HG03457 (cell line): ENCODE results near the gene DOK5.
"Not testable (repeated sequence)": the region's sequence is repeated elsewhere in the genome, so short reads cannot be mapped to it uniquely, and the experiment has no call there.

Experiments used
- ATAC-seq: cut with Tn5 transposase; IDR thresholded peaks from one replicate; pipeline ENCODE4 v1.9.1; 2021; ENCODE audit warnings: moderate number of reproducible peaks; ENCODE audit not compliant: unreplicated experiment

The DOK5 gene

GRCh38 chr20:54469952-54470351 lies 5.4 kb upstream of the DOK5 start:
- no peak for ATAC-seq

- ATAC-seq: no peak
These were observed 4.7 kb upstream of the DOK5 start for GRCh38 chr20:54470697-54471096.

- no peak for ATAC-seq
These were observed 2.8 kb upstream of the DOK5 start for GRCh38 chr20:54472607-54473006.

- ATAC-seq: no peak
These were observed 2.1 kb upstream of the DOK5 start for GRCh38 chr20:54473340-54473739.

- ATAC-seq: no peak
These were observed 1.3 kb upstream of the DOK5 start for GRCh38 chr20:54474046-54474445.

GRCh38 chr20:54474866-54475265 lies 527 bp upstream of the DOK5 start:
- no peak for ATAC-seq

GRCh38 chr20:54476169-54477009 lies 996 bp downstream of the DOK5 start:
- no peak for ATAC-seq

- ATAC-seq: no peak
These were observed 2.0 kb downstream of the DOK5 start for GRCh38 chr20:54477191-54477955.

- peak; percentile 57 for ATAC-seq
These were observed 3.9 kb downstream of the DOK5 start for GRCh38 chr20:54479138-54479906.

- not testable (repeated sequence) for ATAC-seq
These were observed 4.5 kb downstream of the DOK5 start for GRCh38 chr20:54479937-54480336.

GRCh38 chr20:54481442-54481841 lies 6.0 kb downstream of the DOK5 start:
- no peak for ATAC-seq

- no peak for ATAC-seq
These were observed 10.2 kb downstream of the DOK5 start for GRCh38 chr20:54485631-54486030.

GRCh38 chr20:54486585-54486984 lies 11.2 kb downstream of the DOK5 start:
- ATAC-seq: no peak

GRCh38 chr20:54488442-54488841 lies 13.0 kb downstream of the DOK5 start:
- ATAC-seq: no peak

- no peak for ATAC-seq
These were observed 16.1 kb downstream of the DOK5 start for GRCh38 chr20:54491506-54491905.

- no peak for ATAC-seq
These were observed 19.1 kb downstream of the DOK5 start for GRCh38 chr20:54494303-54495006.

GRCh38 chr20:54497931-54498718 lies 22.7 kb downstream of the DOK5 start:
- no peak for ATAC-seq

GRCh38 chr20:54499111-54499510 lies 23.7 kb downstream of the DOK5 start:
- no peak for ATAC-seq

- no peak for ATAC-seq
These were observed 26.8 kb downstream of the DOK5 start for GRCh38 chr20:54502179-54502578.

- ATAC-seq: no peak
These were observed 31.2 kb downstream of the DOK5 start for GRCh38 chr20:54506643-54507042.
